IPS DF 6.9 (cell line): Measurements from ENCODE around the gene PRMT1.
"Not testable (repeated sequence)": the region's sequence is repeated elsewhere in the genome, so short reads cannot be mapped to it uniquely, and the experiment has no call there.

ENCODE experiments used
- DNase-seq: peaks from one replicate; pipeline ENCODE4 v3.0.0-alpha.2; 2013; ENCODE audit warnings: low read depth, low spot score
- H3K27ac ChIP-seq: one replicate; pipeline ENCODE4 v1.5.1; 2013; ENCODE audit warnings: low read length, control low read depth
- H3K27me3 ChIP-seq: 2 replicates; pipeline ENCODE4 v1.6.1; 2013; ENCODE audit warnings: mild to moderate bottlenecking, low read length; ENCODE audit not compliant: control insufficient read depth, insufficient read depth
- H3K36me3 ChIP-seq: 2 replicates; pipeline ENCODE4 v1.6.1; 2013; ENCODE audit warnings: low read length; ENCODE audit not compliant: control insufficient read depth, insufficient read depth
- H3K4me1 ChIP-seq: 2 replicates; pipeline ENCODE4 v1.6.1; 2013; ENCODE audit warnings: low read length; ENCODE audit not compliant: control insufficient read depth, insufficient read depth
- H3K4me3 ChIP-seq: 2 replicates; pipeline ENCODE4 v1.5.1; 2013; ENCODE audit warnings: mild to moderate bottlenecking, low read length
- H3K9me3 ChIP-seq: 2 replicates; pipeline ENCODE4 v1.6.1; 2013; ENCODE audit warnings: low read length, inconsistent platforms; ENCODE audit not compliant: control insufficient read depth, insufficient read depth
- WGBS: extraction: QIAGEN DNeasy Blood & Tissue Kit; methylation state at CpG from one replicate; pipeline ENCODE4 v1.1.7; 2013; ENCODE audit warnings: mixed read lengths, missing lambda C conversion rate; ENCODE audit not compliant: insufficient read length, insufficient coverage; 5-methylcytosine and 5-hydroxymethylcytosine counted together

The PRMT1 gene

DNA sequence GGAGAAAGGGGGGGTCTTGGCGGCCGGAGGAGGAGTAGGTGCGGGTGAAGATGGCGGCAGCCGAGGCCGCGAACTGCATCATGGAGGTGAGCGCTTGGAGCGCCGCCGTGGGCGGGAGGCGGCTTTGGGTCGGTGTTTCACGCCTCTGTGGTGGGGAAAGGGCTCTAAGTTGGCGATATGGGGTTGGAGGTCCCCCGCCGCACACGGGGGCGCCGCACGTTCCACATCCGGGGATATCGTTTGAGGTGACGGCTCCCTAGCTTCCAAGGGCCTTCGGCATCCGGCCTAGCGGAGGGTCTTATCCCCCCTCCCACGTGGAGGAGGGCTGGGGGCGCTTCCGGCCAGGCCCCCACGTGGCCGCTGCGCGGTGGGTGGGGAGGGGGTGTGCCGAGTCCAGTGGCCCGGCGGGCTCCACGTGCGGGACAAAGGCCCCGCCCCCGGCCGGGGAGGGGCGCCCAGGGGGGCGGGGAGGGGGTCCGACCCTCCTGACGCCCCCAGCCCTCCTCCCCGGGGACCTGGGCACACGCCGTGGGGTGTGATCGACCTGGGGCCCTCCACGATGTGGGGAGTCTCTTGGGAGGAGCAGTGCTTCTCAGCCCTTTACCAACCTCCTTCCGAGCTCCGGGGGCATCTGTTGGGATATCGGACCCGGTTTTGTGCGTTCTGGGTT, at the start of gene PRMT1:
PRMT1 (plus strand) TSS at position 41 of the 670 bp plus-strand sequence; CDS start at position 51, 10 bp downstream.
- Histone ChIP-seq H3K27me3 (no peaks in the 10 kb centered on the region), H3K27ac (peak within 1 kb of the TSS; percentile 61), H3K4me3 (peak within 1 kb of the TSS; percentile 95), H3K36me3 (peaks cover 10% of the 10 kb centered on the region; the same call in 1 of the 2 replicates), H3K9me3 (no peaks in the 10 kb centered on the region), H3K4me1 (peaks cover 6% of the 10 kb centered on the region; the same call in 1 of the 2 replicates)
- no CpG with 5 or more reads among the region's 57 CpGs for WGBS
- DNase-seq: no peak

- Histone ChIP-seq H3K4me1 (0 out of 2 replicates have a peak, but pooled peaks cover 2% of the 10 kb centered on the region), H3K27ac (no peak overlapping the region), H3K36me3 (peaks cover 13% of the 10 kb centered on the region; the same call in 1 of the 2 replicates), H3K27me3 (no peaks in the 10 kb centered on the region), H3K4me3 (no peak overlapping the region), H3K9me3 (no peaks in the 10 kb centered on the region)
- no CpG with 5 or more reads among the region's 9 CpGs for WGBS
- DNase-seq: no peak
Observed at GRCh38 chr19:49629659-49630058, 47.4 kb upstream of the PRMT1 start.

- H3K4me3 ChIP-seq: no peak overlapping the region
- H3K27ac ChIP-seq: no peak overlapping the region
- DNase-seq: no peak
- H3K27me3 ChIP-seq: no peaks in the 10 kb centered on the region
- WGBS: no CpG with 5 or more reads among the region's 9 CpGs
- H3K4me1 ChIP-seq: 0 out of 2 replicates have a peak, but pooled peaks cover 3% of the 10 kb centered on the region
- H3K36me3 ChIP-seq: peaks cover 5% of the 10 kb centered on the region; the same call in 1 of the 2 replicates
- H3K9me3 ChIP-seq: no peaks in the 10 kb centered on the region
Observed at GRCh38 chr19:49631014-49631588, 46.0 kb upstream of the PRMT1 start.

- no peaks in the 10 kb centered on the region for H3K27me3 ChIP-seq
- 0 out of 2 replicates have a peak, but pooled peaks cover 3% of the 10 kb centered on the region for H3K4me1 ChIP-seq
- H3K27ac ChIP-seq: no peak overlapping the region
- DNase-seq: no peak
- no CpG with 5 or more reads among the region's 19 CpGs for WGBS
- H3K36me3 ChIP-seq: no peaks in the 10 kb centered on the region
- H3K4me3 ChIP-seq: no peak overlapping the region
- H3K9me3 ChIP-seq: no peaks in the 10 kb centered on the region
Observed at GRCh38 chr19:49631610-49632192, 45.4 kb upstream of the PRMT1 start.

DNA sequence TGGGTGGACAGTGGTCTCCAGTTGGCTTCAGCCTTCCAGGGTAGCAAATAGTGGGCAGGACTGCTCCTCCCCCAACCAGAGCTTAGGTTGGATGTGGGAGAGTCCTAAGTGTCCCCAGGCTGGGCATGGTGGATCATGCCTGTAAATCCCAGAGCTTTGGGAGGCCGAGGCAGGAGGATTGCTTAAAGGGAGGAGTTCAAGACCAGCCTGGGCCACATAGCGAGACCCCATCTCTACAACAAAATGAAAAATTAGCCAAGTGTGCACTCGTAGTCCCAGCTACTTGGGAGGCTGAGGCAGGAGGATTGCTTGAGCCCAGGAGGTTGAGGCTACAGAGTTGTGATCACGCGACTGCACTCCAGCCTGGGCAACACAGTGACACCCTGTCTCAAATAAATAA, 44.5 kb upstream of the PRMT1 start:
- H3K27ac ChIP-seq: no peak overlapping the region
- no peak overlapping the region for H3K4me3 ChIP-seq
- DNase-seq: no peak
- H3K9me3 ChIP-seq: no peaks in the 10 kb centered on the region
- H3K36me3 ChIP-seq: no peaks in the 10 kb centered on the region
- no peaks in the 10 kb centered on the region for H3K27me3 ChIP-seq
- 0 out of 2 replicates have a peak, but pooled peaks cover 3% of the 10 kb centered on the region for H3K4me1 ChIP-seq
- no CpG with 5 or more reads among the region's 5 CpGs for WGBS

DNA sequence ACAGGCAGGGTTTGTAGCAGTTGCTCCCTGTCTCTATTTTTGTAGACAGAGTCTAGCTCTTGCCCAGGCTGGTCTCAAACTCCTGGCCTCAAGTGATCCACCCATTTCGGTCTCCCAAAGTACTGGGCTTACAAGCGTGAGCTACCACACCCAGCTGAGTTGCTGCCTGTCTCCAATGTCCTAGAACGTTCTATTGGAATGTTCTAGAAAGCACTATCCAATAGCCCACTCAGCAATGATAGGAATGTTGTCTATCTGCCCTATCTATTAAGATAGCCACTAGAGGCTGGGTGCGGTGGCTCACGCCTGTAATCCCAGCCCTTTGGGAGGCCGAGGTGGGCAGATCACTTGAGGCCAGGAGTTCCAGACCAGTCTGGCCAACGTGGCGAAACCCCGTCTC, 43.8 kb upstream of the PRMT1 start:
- H3K9me3 ChIP-seq, H3K36me3 ChIP-seq, DNase-seq, H3K27ac ChIP-seq, H3K4me1 ChIP-seq, H3K27me3 ChIP-seq, H3K4me3 ChIP-seq: not testable (repeated sequence)
- WGBS: no CpG with 5 or more reads among the region's 9 CpGs

GRCh38 chr19:49635530-49636232, 41.4 kb upstream of the PRMT1 start:
- Histone ChIP-seq H3K4me1 (peaks cover 5% of the 10 kb centered on the region), H3K36me3 (no peaks in the 10 kb centered on the region), H3K4me3 (no peak overlapping the region), H3K9me3 (no peaks in the 10 kb centered on the region), H3K27me3 (no peaks in the 10 kb centered on the region), H3K27ac (no peak overlapping the region)
- WGBS: no CpG with 5 or more reads among the region's 24 CpGs
- no peak for DNase-seq

GRCh38 chr19:49636233-49636932, 40.7 kb upstream of the PRMT1 start:
- Histone ChIP-seq H3K4me1 (peaks cover 3% of the 10 kb centered on the region), H3K27ac (no peak overlapping the region), H3K4me3 (no peak overlapping the region), H3K36me3 (no peaks in the 10 kb centered on the region), H3K9me3 (no peaks in the 10 kb centered on the region), H3K27me3 (no peaks in the 10 kb centered on the region)
- WGBS: no CpG with 5 or more reads among the region's 30 CpGs
- DNase-seq: no peak

DNA sequence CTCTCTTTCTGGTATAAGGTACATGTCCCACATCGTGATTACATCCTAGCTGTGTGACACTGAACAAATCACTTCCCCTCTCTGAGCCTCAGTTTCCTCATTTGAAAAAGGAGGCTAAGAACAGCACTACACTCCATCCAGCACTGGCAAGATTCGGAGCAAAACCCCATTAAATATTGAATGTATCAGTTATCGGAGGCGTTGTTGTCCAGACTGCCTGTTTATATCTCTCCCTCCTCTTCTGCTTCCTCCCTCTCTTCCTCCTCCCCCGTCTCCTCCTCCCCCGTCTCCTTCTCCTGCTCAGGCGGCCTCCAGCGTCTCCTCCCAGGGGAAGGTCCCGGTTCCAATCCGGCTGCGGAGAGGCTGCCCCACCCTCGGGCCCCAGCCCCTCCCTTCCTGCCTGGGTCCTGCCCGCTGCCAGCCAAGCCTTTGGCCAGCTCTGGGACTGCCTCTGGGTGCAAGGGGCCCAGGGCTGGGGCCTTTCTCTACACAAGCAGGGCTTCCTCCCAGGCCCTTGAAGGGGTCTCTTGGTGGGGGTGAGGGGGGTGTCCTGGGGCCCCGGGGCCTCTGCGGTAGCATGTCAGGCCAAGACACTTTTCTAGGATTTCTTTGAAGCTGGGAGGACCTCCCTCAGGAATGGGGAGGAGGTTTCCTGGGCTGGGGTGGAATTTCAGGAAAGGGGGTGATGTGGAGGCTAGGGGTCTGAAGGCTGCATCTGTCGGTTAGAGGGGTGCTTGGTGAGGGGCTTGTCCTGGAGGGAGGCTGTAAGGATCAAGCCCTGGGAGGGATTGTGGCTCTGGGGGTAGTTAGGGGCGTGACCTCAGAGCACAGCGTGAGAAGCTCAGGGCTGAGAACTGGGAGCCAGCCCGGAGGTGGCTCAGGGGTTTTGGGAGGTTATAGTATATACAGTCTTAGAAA, 39.0 kb upstream of the PRMT1 start:
- H3K4me3 ChIP-seq: no peak overlapping the region
- no peaks in the 10 kb centered on the region for H3K27me3 ChIP-seq
- no peaks in the 10 kb centered on the region for H3K9me3 ChIP-seq
- no peak for DNase-seq
- H3K27ac ChIP-seq: no peak overlapping the region
- WGBS: no CpG with 5 or more reads among the region's 19 CpGs
- H3K4me1 ChIP-seq: peaks cover 3% of the 10 kb centered on the region
- no peaks in the 10 kb centered on the region for H3K36me3 ChIP-seq
